Stimulated activated CD4-positive, alpha-beta T cell treated with anti-CD3 and anti-CD28 coated beads, Interleukin-4, amount 100 ng/mL, for 4 hours (primary cell): Measurements from ENCODE around the gene UGT2B17.
"Not testable (repeated sequence)": the region's sequence is repeated elsewhere in the genome, so short reads cannot be mapped to it uniquely, and the experiment has no call there.

Source experiments
- DNase-seq, 2 experiments: peaks; one replicate each; pipeline ENCODE4 v3.0.0-alpha.2; 2020

Gene UGT2B17

GRCh38 chr4:68568535-68568934 is 7.6 kb downstream of the UGT2B17 start:
- DNase-seq: not testable (repeated sequence)

- DNase-seq: not testable (repeated sequence)
Observed at GRCh38 chr4:68566364-68566763, 9.8 kb downstream of the UGT2B17 start.

- not testable (repeated sequence) for DNase-seq
Observed at GRCh38 chr4:68565082-68565481, 11.0 kb downstream of the UGT2B17 start.

- not testable (repeated sequence) for DNase-seq
Observed at GRCh38 chr4:68560364-68561070, 15.6 kb downstream of the UGT2B17 start.

DNA sequence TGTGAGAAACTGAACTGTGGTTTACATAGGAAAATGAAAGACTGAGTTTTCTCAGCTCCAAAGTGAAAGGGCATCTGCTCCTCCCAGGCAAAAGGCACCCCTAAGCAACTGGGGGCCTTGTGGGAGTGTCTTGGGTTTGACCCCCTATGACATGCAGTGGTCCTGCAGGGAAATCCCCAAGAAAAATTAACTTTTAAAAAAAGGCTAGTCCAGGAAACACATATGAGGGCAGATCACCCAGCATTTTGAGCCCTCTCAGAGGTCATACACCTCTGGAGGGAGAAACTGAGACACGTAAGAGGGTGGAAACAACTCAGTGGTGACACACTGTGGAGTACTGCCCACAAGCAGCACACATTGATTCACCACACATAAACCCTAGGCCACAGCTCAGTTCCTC is 22.3 kb downstream of the UGT2B17 start:
- not testable (repeated sequence) for DNase-seq

DNA sequence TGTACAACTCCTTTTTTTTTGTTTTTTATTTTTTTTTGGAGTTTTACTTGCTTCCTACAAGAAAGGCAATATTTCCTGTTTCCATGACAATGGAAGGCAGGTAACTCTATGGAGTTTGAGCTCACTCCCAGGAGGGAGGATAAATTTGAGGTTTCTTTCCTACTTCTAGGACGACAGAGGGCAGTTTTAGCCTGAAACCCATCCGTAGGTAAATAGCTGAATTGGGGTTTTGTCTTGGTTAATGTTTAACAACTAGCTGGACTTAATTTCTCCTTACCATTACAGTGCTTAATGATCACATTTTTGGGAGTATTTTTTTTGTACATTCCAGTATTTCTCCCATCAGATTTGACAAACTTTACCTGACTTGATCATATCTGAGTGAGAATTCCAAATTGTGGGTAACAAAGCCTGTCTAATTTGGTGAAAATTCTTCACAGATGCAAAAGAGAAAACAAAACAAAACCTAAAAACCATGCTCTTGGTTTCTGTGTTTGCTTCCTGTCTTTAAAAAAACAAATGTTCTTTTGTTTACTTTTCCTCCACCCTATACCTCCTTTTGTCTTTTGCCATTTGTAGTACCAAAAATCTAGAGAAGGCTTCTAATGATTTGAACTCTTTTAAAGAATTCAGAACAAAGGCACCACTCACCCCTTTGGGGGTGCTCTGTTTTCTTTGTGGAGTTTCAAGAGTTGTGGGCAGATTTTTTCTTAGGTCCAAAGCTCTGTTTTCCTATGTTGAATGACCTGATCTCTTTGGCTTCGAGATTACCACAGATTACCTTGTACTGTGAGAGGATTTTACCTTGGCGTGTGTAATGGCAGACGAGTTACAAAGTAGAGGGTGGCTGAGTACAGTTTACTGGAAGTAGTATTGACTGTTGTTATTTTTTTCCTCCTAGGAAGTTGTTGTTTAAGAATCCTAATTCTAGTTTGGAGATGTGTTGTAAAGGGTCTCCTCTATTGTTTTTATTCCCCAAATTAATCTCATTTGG is 23.0 kb downstream of the UGT2B17 start:
- not testable (repeated sequence) for DNase-seq

DNA sequence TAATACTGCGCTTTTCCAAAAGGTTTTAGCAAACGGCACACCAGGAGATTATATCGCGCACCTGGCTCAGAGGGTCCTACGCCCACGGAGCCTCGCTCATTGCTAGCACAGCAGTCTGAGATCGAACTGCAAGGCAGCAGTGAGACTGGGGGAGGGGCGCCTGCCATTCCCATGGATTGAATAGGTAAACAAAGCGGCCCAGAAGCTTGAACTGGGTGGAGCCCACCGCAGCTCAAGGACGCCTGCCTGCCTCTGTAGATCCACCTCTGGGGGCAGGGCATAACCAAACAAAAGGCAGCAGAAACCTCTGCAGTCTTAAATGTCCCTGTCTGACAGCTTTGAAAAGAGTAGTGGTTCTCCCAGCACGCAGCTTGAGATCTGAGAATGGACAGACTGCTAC is 33.4 kb downstream of the UGT2B17 start:
- DNase-seq: not testable (repeated sequence)

GRCh38 chr4:68536375-68536774 is 39.7 kb downstream of the UGT2B17 start:
- no peak for DNase-seq

GRCh38 chr4:68535974-68536373 is 40.1 kb downstream of the UGT2B17 start:
- DNase-seq: no peak

- not testable (repeated sequence) for DNase-seq
Observed at GRCh38 chr4:68522232-68522631, 53.9 kb downstream of the UGT2B17 start.

GRCh38 chr4:68520985-68521384 is 55.1 kb downstream of the UGT2B17 start:
- DNase-seq: no peak

GRCh38 chr4:68518889-68519288 is 57.2 kb downstream of the UGT2B17 start:
- no peak for DNase-seq

DNA sequence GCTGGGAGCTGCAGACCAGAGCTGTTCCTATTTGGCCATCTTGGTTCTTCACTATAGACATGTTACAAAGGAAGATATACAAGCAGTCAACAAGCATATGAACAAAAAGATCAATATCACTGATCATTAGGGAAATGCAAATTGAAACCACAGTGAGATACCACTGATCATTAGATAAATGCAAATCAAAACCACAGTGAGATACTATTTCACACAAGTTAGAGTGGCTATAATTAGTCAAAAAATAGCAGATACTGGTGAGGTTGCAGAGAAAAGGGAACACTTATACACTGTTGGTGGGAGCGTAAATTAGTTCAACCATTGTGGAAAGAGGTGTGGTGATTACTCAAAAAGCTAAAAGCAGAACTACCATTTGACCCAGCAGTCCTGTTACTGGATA is 70.7 kb downstream of the UGT2B17 start:
- DNase-seq: not testable (repeated sequence)

DNA sequence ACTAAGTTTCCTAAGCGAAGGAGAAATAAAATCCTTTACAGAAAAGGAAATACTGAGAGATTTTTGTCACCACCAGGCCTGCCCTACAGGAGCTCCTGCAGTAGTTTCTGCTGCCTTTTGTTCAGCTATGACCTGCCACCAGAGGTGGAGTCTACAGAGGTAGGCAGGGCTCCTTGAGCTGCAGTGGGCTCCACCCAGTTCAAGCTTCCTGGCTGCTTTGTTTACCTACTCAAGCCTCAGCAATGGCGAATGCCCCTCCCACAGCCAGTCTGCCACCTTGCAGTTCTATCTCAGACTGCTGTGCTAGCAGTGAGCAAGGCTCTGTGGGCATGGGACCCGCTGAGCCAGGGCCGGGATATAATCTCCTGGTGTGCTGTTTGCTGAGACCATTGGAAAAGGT is 71.3 kb downstream of the UGT2B17 start:
- DNase-seq: not testable (repeated sequence)

GRCh38 chr4:68503462-68503861 is 72.7 kb downstream of the UGT2B17 start:
- not testable (repeated sequence) for DNase-seq

DNA sequence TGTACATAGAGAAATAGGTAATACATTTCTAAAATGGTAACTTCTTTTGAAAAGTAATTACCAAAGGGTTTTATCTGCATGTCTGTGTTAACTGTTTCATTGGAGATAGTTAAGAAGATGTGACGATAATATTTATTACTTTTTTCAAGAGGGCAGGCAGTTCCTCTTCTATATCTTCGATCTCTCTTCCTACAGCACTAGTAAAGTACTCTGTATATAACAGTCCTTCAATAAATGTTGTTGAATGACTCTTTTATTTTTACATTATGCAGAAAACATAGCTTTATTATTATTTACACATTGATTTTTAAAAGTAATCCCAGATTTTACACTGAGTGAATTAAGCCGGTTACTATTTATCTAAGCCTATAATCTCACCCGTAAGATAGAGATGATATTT is 77.1 kb downstream of the UGT2B17 start:
- DNase-seq: no peak

DNA sequence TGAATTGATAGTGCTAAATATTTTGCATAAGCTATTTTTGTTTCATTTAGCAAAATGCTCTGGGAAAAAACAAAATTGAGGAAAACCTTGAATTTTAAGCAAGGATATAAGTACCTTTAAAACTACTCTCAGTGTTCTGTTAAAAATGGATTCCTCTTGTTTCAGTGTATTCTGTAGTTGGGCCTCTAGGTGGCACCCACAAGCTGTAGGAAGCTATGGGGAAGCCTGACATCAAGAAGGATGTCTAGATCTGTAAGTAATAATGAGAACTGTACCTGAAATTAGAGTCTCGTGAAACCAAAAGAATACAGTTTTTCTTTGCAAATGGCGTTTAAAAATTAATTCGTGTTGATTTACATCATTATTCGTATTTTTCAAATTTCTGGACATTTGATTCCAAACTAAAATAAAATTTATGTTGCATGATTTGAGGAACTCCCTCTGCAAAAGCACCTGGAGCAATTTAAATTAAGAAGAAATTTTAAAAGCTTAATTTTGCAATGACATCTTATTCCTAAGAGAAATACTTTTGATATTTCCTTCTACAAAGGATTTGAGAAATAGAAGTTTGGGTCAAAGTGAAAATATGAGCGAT is 77.6 kb downstream of the UGT2B17 start:
- peak; percentile 38 to 40 for DNase-seq

DNA sequence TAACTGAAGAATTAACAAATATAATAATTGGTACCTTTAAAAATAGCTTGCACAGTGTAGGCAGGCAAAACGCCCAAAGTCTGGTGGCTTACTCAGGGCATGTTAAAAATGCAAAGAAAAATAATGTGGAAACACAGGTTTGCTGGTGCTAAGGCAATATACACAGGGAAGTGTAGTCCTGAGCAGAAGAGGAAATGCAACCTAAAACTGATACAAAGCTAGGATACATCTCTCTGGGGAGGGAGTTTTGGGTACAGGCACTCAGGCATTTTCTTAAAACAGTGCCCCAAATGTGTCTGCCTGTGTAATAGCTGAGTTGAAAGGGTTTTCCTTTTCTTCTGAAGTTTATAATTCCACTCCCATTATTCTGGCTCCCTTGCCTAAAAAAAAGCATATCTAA is 81.4 kb downstream of the UGT2B17 start:
- no peak for DNase-seq

DNA sequence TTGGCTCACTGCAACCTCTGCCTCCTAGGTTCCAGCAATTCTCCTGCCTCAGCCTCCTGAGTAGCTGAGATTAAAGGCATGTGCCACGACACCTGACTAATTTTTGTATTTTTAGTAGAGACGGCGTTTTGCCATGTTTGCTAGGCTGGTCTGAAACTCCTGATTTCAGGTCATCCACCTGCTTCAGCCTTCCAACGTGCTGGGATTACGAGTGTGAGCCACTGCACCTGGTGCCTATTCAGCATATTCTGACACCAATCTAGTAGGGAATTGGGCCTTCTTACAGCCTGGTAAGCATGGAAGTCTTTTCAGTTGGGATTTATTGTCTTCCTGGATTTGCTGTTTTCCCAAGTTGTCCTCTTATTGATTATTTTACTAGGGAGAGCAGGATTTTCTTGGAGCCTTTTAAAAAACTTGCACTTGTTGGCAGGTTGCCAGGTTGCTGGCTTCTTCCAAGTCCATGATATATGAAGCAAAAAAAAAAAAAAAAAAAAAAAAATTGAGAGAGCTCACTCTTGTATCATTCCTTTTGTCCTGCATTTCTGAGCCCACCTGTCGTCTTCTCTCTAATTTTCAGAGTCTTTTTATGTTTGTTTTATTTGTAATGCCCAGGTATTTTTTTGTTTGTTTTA is 85.2 kb downstream of the UGT2B17 start:
- DNase-seq: no peak

- no peak for DNase-seq
Observed at GRCh38 chr4:68489338-68489737, 86.8 kb downstream of the UGT2B17 start.
